Thymus (tissue), 11 donors: ENCODE data around the gene LTK. TPM values are rescaled to one million over a fixed set of nuclear protein-coding genes. Genes with fewer than 3 reads are reported as not detected.

Source experiments
- DNase-seq, 9 donors: peaks; one replicate each; pipeline ENCODE4 v3.0.0-alpha.2; 2013; ENCODE audit warnings: low spot score in 9 of 9, low read depth in 6 of 9, missing footprints in 1 of 9
- H3K27ac ChIP-seq, 2 donors: one replicate each; pipeline ENCODE4 v1.5.1; 2013; ENCODE audit warnings: control low read depth in 1 of 2, low read depth in 1 of 2, low read length in 1 of 2, mild to moderate bottlenecking in 1 of 2, moderate library complexity in 1 of 2
- H3K27me3 ChIP-seq, 2 donors: one replicate each; pipeline ENCODE4 v1.5.1; 2013; ENCODE audit warnings: low read length in 1 of 2; ENCODE audit not compliant: control insufficient read depth in 2 of 2, insufficient read depth in 1 of 2
- H3K36me3 ChIP-seq, 2 donors: one replicate each; pipeline ENCODE4 v1.5.1; 2013; ENCODE audit warnings: low read length in 1 of 2, mild to moderate bottlenecking in 1 of 2, moderate library complexity in 1 of 2; ENCODE audit not compliant: control insufficient read depth in 2 of 2, insufficient read depth in 2 of 2
- H3K4me1 ChIP-seq, 2 donors: one replicate each; pipeline ENCODE4 v1.5.1; 2013; ENCODE audit warnings: low read length in 2 of 2; ENCODE audit not compliant: control insufficient read depth in 2 of 2, insufficient read depth in 2 of 2
- H3K4me3 ChIP-seq, 2 donors: one replicate each; pipeline ENCODE4 v1.5.1; 2013; ENCODE audit warnings: low read length in 2 of 2, control low read depth in 1 of 2, mild to moderate bottlenecking in 1 of 2
- H3K9me3 ChIP-seq, 2 donors: one replicate each; pipeline ENCODE4 v1.5.1; 2013; ENCODE audit warnings: low read length in 1 of 2, mild to moderate bottlenecking in 1 of 2; ENCODE audit not compliant: control insufficient read depth in 2 of 2, insufficient read depth in 1 of 2
- WGBS: extraction: QIAGEN DNeasy Blood & Tissue Kit; methylation state at CpG from one replicate; pipeline ENCODE4 v1.1.7; 2013; 5-methylcytosine and 5-hydroxymethylcytosine counted together
- polyA plus RNA-seq: library from polyadenylated mRNA; stranded (reverse); fragments of 200-250 nt; gene quantifications from one replicate; pipeline ENCODE4 v1.2.3, GENCODE V29; 2013
- total RNA-seq: library from RNA; stranded (reverse); fragments of 120-200 nt; gene quantifications from one replicate; pipeline ENCODE4 v1.2.4, GENCODE V29; 2013
- donor health status: healthy.

The LTK gene
- total and polyA plus RNA-seq, 2 donors, result 0.14 to 0.66 TPM

GRCh38 chr15:41512940-41513505, 604 bp downstream of the LTK start:
- 1% methylated on average over 40 of the region's 40 CpGs for WGBS
- no peak overlapping the region for H3K27ac ChIP-seq
- peaks cover 11 to 24% of the 10 kb centered on the region in 2 donors for H3K4me1 ChIP-seq
- H3K27me3 ChIP-seq, result peaks cover 45 to 66% of the 10 kb centered on the region in 2 donors
- H3K4me3 ChIP-seq, result peak overlapping the region in 1 of 2 donors; percentile 29
- H3K36me3 ChIP-seq, result peaks cover 5 to 10% of the 10 kb centered on the region in 2 donors
- H3K9me3 ChIP-seq, result peaks cover 0 to 4% of the 10 kb centered on the region in 2 donors
- DNase-seq, result peak in 1 of 9 donors; percentile 29

- 13% methylated on average over 33 of the region's 33 CpGs for WGBS
- DNase-seq, result no peak
- H3K27me3 ChIP-seq, result peaks cover 45 to 70% of the 10 kb centered on the region in 2 donors
Measured at GRCh38 chr15:41512512-41512939, 1.1 kb downstream of the LTK start.

DNA sequence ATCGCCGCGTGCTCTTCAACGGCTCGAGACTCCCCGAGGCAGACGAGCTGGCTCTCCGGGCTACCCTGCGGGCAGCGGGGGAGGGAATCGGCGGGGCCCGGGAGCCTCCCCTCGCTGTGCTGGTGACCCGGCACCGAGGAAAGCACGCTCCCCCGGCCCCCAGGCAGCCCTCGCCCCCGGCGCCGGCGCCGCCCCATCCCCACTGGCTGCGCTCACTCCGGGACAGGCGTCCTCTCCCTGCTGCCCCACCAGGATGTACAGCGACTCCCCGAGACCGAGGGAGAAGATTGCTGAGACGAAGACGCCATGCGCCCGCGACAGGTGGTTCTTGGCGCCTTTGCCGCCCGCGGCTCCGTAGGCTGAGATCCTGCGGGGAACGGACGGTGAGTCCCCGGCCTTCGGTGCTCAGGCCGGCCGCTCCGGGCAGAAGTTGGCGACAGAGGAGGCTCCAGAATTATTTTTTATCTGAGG, 1.7 kb downstream of the LTK start:
- peak in 1 of 9 donors; percentile 27 for DNase-seq
- H3K9me3 ChIP-seq, result peaks cover 0 to 4% of the 10 kb centered on the region in 2 donors
- H3K27me3 ChIP-seq, result peaks cover 45 to 76% of the 10 kb centered on the region in 2 donors
- peaks cover 11 to 24% of the 10 kb centered on the region in 2 donors for H3K4me1 ChIP-seq
- WGBS, result 2% methylated on average over 49 of the region's 49 CpGs
- no peak overlapping the region for H3K27ac ChIP-seq
- peak overlapping the region in 1 of 2 donors; percentile 27 for H3K4me3 ChIP-seq
- H3K36me3 ChIP-seq, result no peaks in the 10 kb centered on the region

More at GRCh38 chr15:41512512-41512939, 1.1 kb downstream of the LTK start:
- Histone ChIP-seq H3K4me3 (peak overlapping the region in 1 of 2 donors; percentile 29), H3K9me3 (peaks cover 0 to 4% of the 10 kb centered on the region in 2 donors), H3K4me1 (peaks cover 11 to 24% of the 10 kb centered on the region in 2 donors), H3K36me3 (peaks cover 2 to 5% of the 10 kb centered on the region in 2 donors), H3K27ac (no peak overlapping the region)

DNA sequence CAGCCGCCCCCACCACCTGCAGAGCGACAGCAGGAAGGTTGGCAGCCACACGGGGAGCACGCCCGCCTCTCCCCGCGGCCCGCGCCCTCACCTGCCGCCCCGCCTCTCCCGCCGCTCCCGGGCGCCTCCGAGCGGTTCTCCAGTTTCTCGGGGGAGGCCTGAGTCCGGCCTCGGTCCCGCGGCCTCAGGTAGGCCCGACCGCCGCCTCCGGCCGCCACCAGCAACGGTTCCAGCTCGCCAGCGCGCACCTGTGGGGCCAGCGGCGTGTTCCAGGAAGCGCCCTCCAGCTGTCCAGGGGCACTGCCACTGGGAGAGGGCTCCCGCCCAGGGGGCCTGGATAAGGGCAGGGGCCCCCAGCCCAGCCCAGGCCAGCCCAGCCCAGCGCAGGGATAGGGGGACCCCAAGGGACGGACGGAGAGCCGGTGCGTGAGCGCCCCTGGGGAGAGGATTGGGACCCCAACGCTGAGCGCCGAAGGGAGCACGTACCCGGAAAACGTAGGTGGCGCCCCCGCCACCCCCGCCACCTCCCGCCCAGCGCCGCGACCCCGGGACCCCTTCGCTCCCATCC, 2.2 kb downstream of the LTK start:
- H3K27ac ChIP-seq, result no peak overlapping the region
- no peaks in the 10 kb centered on the region for H3K36me3 ChIP-seq
- peaks cover 0 to 4% of the 10 kb centered on the region in 2 donors for H3K9me3 ChIP-seq
- peak overlapping the region in 1 of 2 donors; percentile 27 for H3K4me3 ChIP-seq
- WGBS, result 9% methylated on average over 56 of the region's 56 CpGs
- peaks cover 45 to 78% of the 10 kb centered on the region in 2 donors for H3K27me3 ChIP-seq
- peaks cover 11 to 24% of the 10 kb centered on the region in 2 donors for H3K4me1 ChIP-seq
- no peak for DNase-seq

DNA sequence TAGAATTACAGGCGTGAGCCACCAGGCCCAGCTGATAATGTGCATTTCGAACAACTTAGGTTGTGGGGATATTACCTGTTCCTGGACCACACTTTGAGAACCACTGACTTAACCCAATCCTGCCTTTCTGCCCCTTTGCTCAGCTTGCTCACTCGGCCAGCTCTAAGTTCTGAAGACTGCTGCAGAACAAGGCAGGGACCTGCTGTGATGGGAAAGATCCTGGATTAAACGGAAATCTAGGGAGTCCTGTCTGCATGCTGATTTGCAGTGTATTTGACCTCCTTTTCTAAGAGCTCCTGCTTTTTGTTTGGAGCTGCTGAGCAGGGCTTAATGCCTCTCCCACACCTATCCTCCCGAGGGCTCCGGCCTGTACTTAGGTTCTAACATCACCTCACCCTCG, 2.9 kb downstream of the LTK start:
- WGBS, result 86% methylated on average over 7 of the region's 7 CpGs
- Histone ChIP-seq H3K4me3 (no peak overlapping the region), H3K9me3 (peaks cover 0 to 4% of the 10 kb centered on the region in 2 donors), H3K4me1 (peaks cover 11 to 24% of the 10 kb centered on the region in 2 donors), H3K27me3 (peaks cover 48 to 84% of the 10 kb centered on the region in 2 donors), H3K36me3 (no peaks in the 10 kb centered on the region), H3K27ac (no peak overlapping the region)
- no peak for DNase-seq

GRCh38 chr15:41507820-41508290, 5.8 kb downstream of the LTK start:
- no peak for DNase-seq
- Histone ChIP-seq H3K36me3 (no peaks in the 10 kb centered on the region), H3K4me3 (no peak overlapping the region), H3K9me3 (peaks cover 0 to 5% of the 10 kb centered on the region in 2 donors), H3K27ac (no peak overlapping the region), H3K27me3 (peaks cover 51 to 96% of the 10 kb centered on the region in 2 donors), H3K4me1 (peaks cover 9 to 20% of the 10 kb centered on the region in 2 donors)
- 95% methylated on average over 7 of the region's 7 CpGs for WGBS

- no peak for DNase-seq
- H3K4me3 ChIP-seq, result no peak overlapping the region
- peaks cover 0 to 6% of the 10 kb centered on the region in 2 donors for H3K9me3 ChIP-seq
- no peak overlapping the region for H3K27ac ChIP-seq
- peaks cover 6 to 20% of the 10 kb centered on the region in 2 donors for H3K4me1 ChIP-seq
- no peaks in the 10 kb centered on the region for H3K36me3 ChIP-seq
- 84% methylated on average over 10 of the region's 10 CpGs for WGBS
- H3K27me3 ChIP-seq, result peaks cover 53 to 96% of the 10 kb centered on the region in 2 donors
Measured at GRCh38 chr15:41506796-41507341, 6.8 kb downstream of the LTK start.

DNA sequence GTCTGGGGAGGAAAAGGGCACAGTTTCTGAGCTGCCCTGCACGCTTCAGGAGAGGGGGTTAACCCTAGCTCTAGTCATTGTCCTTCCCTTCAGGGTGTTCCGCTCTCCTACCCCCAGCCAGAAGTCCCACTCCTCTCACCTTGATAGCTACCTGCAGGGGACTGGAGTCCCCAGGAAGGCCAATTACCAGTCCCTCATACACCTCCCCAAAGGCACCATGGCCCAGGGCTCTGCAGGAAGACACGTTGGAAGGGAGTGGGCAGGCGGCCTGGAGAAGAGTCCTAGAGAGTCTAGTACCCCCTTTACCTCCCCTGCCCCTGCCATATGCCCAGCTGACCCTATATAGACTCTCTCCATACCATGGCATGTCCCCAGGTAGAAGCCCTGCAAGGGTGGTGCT, 7.9 kb downstream of the LTK start:
- no peak for DNase-seq
- WGBS, result 96% methylated on average over 4 of the region's 4 CpGs
- no peaks in the 10 kb centered on the region for H3K36me3 ChIP-seq
- H3K4me1 ChIP-seq, result peaks cover 10 to 27% of the 10 kb centered on the region in 2 donors
- H3K27ac ChIP-seq, result no peak overlapping the region
- peaks cover 53 to 96% of the 10 kb centered on the region in 2 donors for H3K27me3 ChIP-seq
- no peak overlapping the region for H3K4me3 ChIP-seq
- peaks cover 0 to 6% of the 10 kb centered on the region in 2 donors for H3K9me3 ChIP-seq
